ELR (cell line): ENCODE measurements around the gene ZDHHC11.

Source experiments
- DNase-seq: peaks from one replicate; pipeline ENCODE4 v3.0.0-alpha.2; 2015; ENCODE audit warnings: low read depth

ZDHHC11 gene, protein sequence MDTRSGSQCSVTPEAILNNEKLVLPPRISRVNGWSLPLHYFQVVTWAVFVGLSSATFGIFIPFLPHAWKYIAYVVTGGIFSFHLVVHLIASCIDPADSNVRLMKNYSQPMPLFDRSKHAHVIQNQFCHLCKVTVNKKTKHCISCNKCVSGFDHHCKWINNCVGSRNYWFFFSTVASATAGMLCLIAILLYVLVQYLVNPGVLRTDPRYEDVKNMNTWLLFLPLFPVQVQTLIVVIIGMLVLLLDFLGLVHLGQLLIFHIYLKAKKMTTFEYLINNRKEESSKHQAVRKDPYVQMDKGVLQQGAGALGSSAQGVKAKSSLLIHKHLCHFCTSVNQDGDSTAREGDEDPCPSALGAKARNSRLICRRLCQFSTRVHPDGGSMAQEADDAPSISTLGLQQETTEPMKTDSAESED

DNA sequence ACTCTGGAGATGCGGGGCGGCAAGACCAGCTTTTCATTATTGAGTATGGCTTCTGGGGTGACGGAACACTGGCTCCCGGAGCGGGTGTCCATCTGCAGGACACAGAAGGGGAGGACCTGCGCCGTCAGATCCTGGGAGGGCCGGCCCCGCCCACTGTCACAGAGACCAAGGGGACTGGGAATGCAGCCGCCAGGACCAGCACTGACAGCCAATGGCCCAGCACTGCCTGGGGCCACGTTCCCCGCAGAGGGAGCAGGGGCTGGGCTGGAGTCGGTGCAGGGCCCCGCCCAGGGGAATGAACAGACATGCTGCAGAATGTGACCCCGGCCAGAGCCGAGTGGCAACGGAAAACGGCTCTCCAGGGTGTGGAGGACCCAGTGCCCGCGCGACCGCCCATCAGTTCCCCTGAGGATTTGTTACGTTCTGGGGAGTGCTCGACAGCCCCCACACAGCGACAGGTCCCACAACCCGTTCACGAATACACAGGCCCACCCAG is at the start of gene ZDHHC11:
Gene ZDHHC11, minus strand, starts transcription at position 476 of the 496 bp plus-strand sequence. Its CDS starts 384 bp downstream, at position 92.
- no peak for DNase-seq

GRCh38 chr5:893711-894110 is 42.9 kb upstream of the ZDHHC11 start:
- no peak for DNase-seq

DNA sequence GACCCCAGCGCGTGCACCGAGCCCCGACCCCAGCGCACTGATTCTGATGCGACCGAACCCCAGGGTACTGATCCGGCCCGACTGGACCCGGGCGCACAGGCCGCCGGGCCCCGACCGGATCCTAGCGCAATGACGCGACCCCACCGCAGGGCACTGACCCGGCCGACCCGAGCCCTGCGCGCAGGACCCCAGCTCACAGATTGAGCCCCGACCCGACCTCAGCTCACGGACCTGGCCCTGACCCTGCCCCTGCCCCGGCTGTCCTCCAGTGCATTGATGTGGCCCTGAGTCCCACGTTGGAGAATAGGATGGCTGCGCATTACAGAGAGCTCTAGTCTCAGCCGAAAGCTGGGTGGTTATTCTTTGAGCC is 42.3 kb upstream of the ZDHHC11 start:
- peak; percentile 35 for DNase-seq

DNA sequence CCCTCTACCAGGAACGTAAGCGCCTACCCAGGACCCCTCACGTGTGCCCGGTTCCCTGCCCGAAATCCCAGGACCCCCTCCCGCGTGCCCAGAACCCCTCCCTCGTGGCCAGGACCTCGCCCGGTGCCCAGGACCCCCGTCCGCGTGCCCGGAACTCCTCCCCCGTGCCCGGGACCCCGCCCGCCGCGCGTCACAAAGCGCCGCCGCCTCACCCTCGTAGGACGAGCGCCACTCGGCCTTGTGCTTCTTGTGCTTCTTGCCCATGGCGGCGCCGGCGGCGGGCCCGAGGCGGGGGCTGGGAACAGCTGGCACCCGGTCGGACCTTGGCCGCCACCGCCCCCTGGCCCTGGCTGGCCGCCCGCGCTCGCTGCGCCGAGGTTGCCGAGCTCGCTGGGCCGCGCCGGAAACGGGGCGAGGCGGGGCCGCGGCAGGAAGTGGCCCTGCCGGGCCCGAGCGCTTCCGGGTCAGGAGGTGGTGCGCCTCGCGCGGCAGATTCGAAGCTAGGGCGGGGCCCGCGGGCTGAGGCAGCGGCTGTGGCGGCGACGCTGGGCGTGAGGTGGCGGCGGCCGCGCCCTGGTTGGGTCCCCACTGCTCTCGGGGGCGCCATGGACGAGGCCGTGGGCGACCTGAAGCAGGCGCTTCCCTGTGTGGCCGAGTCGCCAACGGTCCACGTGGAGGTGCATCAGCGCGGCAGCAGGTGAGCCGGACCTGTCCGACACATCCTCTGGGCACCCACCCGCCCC is 41.8 kb upstream of the ZDHHC11 start, which contains the start of the genes BRD9 and TRIP13:
Gene BRD9, minus strand, starts transcription at position 408 of the 743 bp plus-strand sequence. Its CDS starts 144 bp downstream, at position 264.
Gene TRIP13, plus strand, starts transcription at position 491 of the 743 bp plus-strand sequence. Its CDS starts 115 bp downstream, at position 606.
- peak; percentile 87 for DNase-seq

DNA sequence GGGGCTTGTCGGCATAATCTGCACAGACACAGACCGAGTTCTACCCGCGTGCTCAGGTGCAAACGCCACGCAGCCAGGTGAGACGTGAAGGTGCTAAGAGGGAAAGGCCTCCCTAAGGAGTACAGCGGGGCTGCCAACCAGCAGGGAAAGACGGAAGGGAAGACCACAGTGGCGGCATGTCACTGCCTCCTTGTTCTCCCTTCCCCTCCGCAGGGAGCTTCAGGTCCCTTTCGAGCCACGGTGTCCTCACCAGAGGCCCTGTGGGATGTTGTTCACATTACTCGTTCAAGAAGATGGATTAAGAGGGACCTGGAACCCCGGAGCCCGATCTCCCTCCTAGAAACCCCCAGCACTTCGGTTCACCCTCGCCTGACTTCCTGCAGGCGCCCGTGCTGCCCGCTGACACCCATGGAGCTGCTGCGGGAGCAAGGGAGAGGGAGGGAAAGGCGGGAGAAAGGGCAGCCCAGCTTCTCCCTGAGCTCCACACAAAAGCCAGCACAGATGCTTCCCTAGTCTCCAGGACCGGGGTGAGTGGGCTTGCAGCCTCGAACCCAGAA is 41.1 kb upstream of the ZDHHC11 start:
- peak; percentile 48 for DNase-seq

DNA sequence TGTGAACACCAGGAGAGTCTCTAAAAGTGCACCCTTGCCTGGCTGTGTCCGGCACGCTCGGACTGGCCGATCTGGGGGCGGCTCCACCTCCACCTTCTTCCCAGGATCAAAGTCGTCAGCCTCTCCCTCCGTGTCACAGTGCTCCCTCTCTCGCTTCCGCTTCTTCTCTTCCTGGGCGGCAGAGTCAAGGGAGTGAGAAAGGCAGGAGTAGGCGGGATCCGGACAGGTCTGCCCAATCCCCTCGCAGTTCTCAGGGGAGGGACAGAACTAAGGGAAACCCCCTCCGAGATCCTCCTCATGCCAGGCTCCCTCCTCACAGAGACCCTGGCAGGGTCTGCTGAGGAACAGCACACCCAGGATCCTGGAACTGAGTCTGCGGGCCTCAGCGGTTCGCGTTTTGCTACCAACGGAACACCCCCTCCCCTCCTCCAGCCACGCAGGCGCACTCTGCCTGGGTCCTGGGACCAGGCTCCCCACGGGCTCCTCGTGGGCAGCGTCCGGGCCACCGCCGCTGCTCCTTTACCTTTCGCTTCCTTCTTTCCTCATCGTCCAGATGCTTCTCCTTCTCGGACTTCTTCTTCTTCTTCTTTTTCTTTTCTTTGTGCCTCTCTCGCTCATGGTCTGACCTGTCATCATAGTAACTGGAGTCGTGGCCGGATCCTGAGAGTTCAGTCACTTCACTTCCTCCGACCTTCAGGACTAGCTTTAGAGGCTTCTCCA is 40.5 kb upstream of the ZDHHC11 start:
- DNase-seq: no peak

DNA sequence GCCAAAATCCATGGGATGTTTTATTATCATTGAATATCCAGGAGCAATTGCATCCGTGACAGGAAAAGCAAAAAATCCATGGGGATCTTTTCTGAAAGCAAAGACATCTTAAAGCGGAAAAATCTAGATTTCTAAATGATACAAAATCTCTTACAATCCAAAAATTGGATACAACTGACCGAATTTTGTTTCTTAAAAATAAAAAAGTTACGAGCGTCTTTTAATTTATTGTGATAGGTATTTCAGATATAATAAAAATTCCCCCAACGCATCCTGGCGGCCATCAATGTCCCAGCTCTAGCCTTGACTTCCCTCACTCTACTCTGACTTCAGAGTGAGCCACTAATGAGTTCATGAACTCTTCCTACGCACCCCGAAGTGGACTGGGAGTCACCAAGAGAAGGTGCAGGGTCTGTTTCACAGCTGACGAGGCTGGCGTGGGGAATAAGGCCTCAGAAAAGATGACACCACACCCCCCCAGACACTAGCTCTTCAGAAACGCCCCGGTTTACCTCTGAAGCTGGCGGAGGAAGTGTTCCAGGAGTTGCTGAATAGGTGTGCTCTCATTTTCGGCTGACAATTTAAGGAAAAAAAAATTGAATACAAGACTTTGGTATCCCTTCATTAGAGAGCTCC is 38.4 kb upstream of the ZDHHC11 start:
- DNase-seq: no peak

DNA sequence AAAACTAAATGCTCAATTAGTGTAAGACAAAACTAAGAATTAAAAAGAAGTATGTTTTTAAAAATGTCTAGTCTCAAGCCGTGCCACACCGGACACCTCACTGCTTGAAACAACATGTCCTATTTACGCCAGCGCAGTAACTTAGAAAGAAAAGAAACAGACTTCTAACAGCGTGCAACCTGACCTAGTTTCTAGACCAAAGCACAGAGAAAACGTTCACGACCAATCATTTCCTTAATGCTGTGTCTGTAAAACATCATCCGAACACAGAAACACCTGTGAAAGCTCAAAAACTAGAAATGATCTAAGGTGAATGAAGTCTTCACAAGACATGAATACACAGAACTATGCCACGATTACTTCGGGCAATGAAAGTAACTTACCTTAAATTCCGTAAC is 37.9 kb upstream of the ZDHHC11 start:
- DNase-seq: no peak

GRCh38 chr5:887947-888637 is 37.3 kb upstream of the ZDHHC11 start:
- no peak for DNase-seq

- DNase-seq: no peak
These were observed 36.0 kb upstream of the ZDHHC11 start for GRCh38 chr5:886716-887325.

DNA sequence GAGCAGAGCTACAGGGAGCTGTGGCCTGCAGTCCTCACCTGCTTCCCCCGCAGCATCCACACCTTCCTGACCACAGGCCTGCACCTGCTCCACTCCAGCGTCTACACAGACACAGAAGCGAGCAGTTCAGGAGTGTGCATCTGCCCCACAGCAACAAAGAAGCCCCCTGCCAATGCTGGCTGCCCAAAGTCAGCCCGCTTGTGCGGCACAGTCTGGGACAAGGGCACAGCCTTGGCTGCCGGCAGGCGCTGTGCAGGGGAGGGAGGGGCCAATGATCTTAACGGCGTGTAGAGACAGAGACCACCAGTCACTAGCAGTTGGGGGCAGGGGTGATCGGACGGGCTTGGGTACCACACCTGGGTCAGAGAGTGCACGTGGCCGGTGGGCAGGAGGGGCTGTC is 35.2 kb upstream of the ZDHHC11 start:
- no peak for DNase-seq

DNA sequence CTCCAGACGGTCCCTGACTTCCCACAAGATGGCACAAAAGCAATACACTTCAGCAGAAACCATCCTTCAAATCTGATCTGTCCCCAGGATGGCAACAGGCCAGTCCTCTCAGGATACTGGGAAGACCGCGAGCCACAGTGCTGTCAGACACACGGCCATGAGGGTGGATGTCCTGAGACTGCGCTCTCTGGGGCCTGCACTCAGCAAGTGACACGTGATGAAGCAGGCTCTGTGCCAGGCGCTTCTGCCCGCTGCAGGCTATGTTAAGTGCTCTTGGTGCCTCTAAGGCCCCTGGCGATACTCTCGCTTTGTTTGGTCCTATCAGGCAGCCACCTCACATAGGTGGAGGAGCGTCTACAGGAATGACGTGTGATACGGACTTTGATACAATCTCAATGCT is 34.7 kb upstream of the ZDHHC11 start:
- DNase-seq: no peak

DNA sequence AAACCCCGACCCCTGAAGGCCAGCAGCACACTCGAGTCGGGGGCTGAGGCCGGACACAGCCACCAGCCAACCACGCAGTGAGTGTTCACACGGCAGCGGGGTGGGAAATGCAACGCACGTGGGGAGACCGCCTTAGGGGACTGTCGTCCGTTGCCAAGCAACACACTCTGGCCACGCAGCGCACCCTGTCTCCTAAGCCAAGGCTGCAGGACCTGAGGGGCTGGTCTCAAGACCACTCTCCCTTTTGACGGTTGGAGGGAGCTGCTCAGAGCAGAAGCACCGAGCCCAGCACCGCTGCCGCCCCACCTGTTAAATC is 34.3 kb upstream of the ZDHHC11 start:
- DNase-seq: no peak

DNA sequence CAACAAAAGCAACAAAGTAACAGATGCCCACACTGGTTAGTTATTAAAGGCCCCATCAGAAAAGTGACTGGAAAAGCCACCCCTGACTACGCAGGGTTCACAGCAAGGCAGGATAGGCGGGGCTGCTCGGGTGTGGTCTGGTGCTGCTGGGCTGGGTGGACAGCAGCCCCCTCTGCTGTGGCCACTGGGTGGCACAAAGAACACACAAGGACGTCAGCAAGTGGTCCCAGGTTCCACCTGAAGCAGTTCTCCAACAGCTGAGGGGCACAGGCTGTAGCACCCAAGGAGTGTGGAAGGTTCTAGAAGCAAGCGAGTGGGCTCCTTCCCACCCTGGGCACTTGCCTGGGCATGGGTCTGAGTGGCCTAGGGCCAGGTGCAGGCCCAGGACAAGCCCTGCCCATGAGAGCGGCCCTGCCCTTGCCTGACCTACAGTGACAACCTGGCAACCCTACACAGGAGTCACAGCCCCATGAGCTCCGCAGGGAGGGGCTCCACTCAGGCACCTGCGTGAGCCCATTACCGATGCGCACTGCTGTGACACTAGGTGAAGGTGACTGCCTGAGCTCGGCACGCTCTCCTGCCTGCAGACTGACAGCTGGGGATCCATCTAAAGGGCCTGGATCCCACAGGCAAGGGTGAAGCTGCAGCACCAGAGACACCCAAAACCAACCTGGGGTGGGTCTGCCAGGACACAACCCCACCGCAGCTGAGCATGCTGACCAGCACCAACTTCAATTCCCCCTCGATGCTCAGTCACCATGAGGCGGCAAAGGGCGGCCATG is 33.8 kb upstream of the ZDHHC11 start:
- DNase-seq: no peak

GRCh38 chr5:883475-884181 is 32.8 kb upstream of the ZDHHC11 start:
- no peak for DNase-seq

DNA sequence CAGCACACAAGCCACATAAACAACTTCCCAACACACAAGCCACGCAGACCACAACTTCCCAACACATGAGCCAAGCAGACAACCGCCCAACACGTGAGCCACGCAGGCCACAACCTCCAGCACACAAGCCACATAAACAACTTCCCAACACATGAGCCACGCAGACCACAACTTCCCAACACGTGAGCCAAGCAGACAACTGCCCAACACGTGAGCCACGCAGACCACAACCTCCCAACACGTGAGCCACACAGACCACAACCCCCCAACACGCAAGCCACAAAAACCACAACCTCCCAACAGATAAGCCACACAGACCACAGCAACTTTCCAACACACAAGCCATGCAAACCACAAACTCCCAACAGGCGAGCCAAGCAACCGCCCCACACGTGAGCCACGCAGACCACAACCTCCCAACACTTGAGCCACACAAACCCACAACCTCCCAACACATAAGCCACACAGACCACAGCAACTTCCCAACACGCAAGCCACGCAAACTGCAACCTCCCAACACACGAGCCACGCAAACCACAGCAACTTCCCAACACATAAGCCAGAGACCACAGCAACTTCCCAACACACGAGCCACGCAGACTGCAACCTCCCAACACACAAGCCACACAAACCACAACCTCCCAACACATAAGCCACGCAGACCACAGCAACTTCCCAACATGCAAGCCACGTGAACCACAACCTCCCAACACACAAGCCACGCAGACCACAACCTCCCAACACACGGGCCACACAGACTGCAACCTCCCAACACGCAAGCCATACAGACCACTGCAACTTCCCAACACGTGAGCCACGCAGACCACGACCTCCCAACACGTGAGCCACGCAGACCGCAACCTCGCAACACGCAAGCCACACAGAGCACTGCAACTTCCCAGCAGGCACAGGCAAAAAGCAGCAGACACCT is 31.7 kb upstream of the ZDHHC11 start:
- DNase-seq: no peak

DNA sequence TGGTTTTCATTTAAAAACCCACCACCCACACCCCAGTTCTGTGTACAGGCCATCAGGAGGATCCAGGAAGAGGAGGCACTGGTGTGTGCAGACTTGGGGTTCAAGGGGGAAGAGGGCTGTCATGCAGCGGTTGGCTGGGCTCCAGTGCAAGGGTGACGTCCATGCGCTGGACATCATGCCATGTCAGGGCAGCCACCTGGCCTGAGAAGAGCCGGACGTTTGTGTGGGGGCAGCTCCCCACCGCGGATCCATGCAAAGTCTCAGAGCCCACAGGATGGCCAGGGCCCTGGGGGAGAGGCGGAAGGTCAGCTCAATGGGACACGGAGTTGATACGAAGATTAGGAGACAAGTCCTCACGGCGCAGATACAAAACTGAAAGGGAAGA is 30.8 kb upstream of the ZDHHC11 start:
- DNase-seq: no peak
